A172 (cell line): ENCODE data around the gene SFXN5. TPM values are rescaled to one million over a fixed set of nuclear protein-coding genes. Genes with fewer than 3 reads are reported as not detected.
"Not testable (repeated sequence)": the region's sequence is repeated elsewhere in the genome, so short reads cannot be mapped to it uniquely, and the experiment has no call there.

ENCODE experiments used
- DNase-seq: peaks from one replicate; pipeline ENCODE4 v3.0.0-alpha.2; 2015; ENCODE audit warnings: low spot score
- total RNA-seq: library from RNA; depleted of rRNA; stranded (reverse); fragments of >200 nt; shearing (Covaris generic); gene quantifications from 2 replicates; pipeline ENCODE4 v1.2.3, GENCODE V29; 2014; rRNA removed

Gene SFXN5, protein sequence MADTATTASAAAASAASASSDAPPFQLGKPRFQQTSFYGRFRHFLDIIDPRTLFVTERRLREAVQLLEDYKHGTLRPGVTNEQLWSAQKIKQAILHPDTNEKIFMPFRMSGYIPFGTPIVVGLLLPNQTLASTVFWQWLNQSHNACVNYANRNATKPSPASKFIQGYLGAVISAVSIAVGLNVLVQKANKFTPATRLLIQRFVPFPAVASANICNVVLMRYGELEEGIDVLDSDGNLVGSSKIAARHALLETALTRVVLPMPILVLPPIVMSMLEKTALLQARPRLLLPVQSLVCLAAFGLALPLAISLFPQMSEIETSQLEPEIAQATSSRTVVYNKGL
- total RNA-seq = 17.5 and 33.4 TPM in 2 replicates

GRCh38 chr2:73071360-73072128, at the start of gene SFXN5:
SFXN5 (minus strand) TSS chr2:73071712; CDS start chr2:73071705, 7 bp downstream.
- peak; percentile 94 for DNase-seq

GRCh38 chr2:73119611-73120239, 48.2 kb upstream of the SFXN5 start:
- DNase-seq = not testable (repeated sequence)

DNA sequence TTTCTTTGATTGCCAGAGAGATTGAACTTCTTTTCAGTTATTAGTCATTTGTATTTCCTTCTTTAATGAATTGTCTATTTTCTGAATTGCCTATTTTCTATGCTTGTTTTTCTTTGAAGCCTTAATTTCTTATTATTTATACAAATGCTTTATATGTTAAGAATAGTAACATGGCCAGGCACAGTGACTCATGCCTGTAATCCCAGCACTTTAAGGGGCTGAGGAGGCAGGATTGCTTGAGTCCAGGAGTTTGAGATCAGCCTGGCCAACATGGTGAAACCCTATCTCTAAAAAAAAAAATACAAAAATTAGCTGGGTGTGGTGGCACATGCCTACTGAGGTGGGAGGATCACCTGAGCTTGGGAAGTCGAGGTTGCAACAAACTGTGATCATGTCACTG, 45.9 kb upstream of the SFXN5 start:
- no peak for DNase-seq

GRCh38 chr2:73116182-73116960, 44.9 kb upstream of the SFXN5 start:
- no peak for DNase-seq

DNA sequence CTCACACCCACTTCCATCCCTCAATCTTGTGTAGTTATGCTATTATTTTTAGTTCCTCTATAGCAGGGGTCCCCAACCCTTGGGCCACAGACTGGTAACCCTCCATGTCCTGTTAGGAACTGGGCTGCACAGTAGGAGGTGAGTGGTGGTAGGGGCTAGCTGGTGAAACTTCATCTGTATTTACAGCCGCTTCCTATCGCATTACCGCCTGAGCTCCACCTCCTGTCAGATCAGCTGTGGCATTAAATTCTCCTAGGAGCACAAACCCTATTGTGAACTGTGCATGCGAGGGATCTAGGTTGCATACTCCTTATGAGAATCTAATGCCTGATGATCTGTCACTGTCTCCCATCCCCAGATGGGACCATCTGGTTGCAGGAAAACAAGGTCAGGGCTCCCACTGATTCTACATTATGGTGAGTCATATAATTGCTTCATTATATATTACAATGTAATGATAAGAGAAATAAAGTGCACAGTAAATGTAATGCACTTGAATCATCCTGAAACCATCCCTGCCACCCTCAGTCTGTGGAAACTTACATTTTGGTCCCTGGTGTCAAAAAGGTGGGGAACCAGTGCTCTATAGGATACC, 42.9 kb upstream of the SFXN5 start:
- no peak for DNase-seq

DNA sequence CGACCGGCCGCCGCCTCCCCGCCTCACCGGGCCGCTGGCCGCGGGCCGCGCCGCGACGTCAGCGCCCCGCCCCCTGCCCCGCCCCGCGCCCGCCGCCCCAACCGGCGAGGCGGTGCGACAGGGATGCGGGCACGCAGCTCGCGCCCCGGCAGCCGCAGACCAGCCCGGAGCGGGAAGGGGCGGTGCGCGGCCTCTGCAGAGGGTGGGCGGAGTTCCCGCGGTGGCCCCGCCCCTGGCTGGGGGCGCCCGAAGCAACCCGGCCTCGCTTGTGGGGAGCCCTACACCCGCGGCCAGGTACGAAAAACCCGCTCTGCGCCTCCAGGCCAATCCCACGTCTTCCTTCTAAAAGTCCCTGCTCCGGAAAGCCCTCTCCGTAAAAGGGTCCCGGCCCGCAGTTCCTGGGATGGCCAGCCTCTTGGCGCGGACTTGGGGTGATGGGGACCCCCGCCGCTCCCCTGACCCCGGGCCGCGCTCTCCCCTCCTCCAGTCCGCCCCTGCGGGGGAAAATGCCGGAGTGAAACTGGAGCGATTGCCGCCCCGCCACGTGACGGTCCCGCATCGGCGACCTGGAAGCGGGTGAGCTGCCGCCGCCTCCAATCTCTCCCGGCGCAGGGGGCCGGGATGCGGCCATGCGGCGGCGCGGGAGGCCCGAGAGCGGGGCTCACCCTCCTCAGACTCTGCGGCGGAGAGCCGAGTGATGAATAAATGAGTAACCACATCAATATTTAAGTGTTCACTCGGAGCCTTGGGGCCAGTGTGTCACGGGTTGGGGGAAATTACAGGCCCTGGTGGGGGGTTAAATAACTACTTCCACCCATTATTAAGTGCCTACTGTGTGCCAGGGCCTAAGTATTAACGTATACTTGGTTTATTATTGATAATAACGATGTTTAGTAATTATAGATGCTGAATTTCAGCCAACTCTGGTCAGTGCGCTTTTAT, 41.7 kb upstream of the SFXN5 start, which contains the start of gene RAB11FIP5:
Gene RAB11FIP5, minus strand, starts transcription at position 36 of the 942 bp plus-strand sequence. CDS start 171 bp downstream, outside the sequence.
- DNase-seq = peak; percentile 76

GRCh38 chr2:73112026-73112912, 40.8 kb upstream of the SFXN5 start:
- no peak for DNase-seq

DNA sequence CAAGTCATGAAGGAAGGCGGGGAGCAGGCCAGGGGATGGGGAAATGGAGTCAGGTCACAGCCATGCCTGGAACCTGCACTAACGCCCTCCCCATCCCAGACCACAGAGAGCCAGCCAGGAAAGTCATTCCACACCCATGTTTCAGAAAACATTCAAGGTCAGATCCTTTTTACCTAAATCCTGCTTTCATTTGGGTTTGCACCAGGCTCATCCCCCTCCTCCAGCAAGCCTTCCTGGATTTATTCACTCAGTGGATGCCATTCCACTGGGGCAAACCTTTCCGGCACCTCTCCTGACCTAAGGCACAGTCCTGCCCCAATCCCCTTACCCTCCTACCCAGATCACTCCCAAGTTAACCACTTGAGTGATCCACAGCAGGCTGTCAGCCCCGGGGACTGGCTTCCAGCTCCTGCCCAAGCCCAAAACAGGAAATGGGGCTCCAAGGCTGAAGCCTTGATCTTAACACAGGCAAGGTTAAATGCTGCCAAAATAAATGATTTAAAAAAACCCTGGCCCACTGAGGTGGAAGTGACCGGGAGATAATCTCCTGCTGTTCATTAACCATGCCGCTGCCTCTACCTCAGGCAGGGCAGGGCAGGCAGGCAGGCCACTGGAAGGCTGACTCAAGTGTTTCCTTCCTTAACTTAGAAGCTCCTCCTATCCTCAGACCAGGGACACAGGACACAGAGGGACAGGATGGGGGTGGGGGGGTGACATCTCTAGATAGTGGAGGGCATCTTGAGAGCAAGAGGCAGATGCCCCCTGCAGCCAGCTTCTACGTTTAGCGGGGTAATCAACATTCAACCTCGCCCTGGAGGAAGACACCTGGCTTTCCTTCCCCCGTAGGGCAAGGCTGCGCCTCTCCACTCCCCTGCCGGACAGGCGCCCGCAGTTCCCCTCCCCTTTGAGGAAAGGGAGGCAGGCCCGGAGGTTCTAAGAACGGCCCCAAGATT, 39.8 kb upstream of the SFXN5 start:
- peak; percentile 67 for DNase-seq

DNA sequence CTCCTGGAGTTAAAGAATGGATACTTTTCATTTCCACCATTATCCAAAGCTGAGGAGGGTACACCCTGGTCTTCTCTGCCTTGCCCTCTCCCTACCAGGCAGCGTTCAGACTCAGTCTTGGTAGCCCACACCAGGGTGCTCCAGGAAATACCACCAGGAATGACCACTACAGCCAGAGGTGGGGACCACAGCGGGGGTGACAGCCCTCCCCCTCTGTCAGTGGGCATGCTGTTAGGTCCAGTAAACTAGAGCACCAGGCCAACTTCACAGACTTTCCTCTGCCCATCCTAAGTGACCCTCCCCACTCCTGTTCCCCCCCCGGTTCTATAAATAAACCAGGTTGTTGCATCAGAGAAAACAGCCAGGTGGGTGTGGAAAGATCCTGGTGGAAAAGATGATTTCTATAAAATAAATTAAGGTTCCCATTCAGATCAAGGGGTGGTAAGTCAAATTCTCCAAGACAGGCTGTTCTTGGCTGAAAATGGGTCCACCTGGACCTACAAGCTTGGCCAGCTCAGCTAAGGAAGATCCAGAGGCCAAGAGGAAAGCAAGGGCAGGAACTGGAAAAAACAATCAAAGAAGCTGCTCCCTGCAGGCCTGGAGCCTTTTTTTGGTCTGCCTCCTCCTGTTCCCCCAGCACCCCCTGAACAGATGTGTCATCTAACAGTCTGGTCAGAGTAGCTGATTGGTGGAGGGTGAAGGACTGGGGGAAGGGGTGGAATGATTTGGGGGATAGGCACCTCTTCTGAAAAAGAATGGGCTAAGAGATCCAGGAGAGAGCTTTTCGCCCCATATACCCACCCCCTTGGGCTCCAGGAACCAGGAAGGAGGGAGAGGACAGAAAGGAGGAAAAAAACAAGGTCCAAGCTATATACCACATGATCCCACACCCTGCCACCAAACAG, 38.9 kb upstream of the SFXN5 start:
- no peak for DNase-seq

GRCh38 chr2:73109431-73110167, 38.1 kb upstream of the SFXN5 start:
- DNase-seq = no peak

GRCh38 chr2:73107211-73107926, 35.9 kb upstream of the SFXN5 start:
- peak; percentile 84 for DNase-seq

DNA sequence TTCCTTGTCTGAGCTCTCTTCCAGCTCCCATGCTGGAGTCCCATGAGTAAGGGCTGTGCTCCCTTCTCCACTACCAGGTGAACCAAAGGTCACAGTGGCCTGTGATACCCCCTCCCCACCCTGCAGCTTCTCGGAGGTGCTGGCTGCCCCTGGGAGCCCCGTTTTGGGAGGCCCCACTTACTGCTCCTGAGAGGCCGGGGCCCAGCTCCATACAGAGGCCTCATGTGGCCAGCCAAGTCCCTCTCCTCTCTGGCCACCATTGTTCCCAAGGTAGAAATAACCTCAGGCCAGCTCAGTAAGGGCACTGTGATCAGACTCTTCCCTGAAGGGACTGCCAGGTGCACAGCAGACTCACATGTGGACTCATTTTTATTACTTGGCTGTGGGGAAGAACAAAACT, 35.3 kb upstream of the SFXN5 start:
- DNase-seq = no peak

DNA sequence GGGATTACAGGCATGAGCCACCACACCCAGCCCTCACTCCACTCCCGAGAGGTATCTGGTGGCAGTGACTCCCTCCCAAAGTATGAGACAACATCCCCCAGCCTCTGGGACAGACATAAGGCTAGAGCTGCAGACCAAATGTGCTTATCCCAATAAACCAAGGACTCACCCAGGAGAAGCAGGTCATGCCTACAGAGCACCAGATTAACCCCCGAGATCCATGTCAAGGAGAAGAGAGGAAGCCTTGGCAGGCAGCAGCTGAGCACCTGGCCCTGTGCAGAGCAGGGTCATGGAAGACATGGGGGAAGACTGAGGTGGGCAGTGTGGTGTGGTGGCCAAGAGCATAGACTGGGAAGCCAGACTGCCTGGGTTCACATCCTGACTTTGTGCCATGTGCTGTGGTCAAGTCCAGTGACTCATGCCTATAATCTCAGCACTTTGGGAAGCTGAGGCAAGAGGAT, 34.0 kb upstream of the SFXN5 start:
- DNase-seq = peak; percentile 10

GRCh38 chr2:73104933-73105332, 33.4 kb upstream of the SFXN5 start:
- DNase-seq = no peak

DNA sequence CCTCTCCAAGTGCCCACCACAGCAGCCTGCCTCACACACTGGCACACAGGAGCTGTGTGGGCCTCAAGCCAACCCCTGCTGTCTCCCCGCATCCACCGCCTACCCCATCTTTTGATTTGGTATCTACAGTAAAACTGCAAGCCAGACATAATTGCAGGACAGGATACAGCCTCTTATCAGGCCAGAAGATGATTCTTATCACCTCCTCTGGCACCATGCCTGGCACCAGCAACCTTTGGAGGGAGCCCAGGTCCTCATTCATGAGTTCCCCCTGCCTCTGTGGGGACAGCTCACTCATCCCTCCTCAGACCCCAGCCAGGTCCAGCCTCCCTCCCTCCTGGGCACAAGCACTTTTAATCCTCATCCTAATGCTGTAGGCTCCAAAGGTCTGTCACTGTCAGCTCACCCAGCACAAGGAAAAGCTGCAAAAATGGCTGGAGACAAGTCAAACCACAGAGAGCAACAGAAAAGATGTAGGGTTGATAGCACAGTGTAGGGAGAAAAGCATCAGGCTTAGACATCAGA, 31.6 kb upstream of the SFXN5 start:
- peak; percentile 67 for DNase-seq
